NOMO-1 treated with DMSO at 0.1 percent for 48 hours (cell line): ENCODE results near the gene LYSMD2.

ENCODE experiments used
- DNase-seq: peaks from one replicate; lab custom pipeline; 2025; ENCODE audit not compliant: unreplicated experiment; lab: John Stamatoyannopoulos, UW

LYSMD2 gene

DNA sequence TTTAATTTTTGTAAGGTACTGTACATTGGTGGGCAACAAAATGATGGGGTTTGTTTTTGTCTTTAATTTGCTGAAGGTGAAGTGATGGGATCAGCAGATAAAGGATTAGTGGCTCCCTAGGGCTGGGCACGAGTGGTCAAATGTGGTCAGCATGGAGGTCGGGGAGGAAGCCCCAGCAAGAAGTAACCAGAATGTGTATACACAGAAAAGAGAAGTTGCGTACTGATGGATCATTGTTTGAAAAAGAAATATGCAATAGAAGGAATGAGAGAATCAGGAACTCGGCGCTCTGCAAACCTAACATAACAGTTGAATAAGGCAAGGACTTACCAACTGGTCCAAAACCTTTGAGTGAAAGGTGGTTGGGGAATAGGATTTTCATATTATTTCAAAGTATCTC lies 15.4 kb upstream of the LYSMD2 start:
- peak; percentile 59 for DNase-seq

DNA sequence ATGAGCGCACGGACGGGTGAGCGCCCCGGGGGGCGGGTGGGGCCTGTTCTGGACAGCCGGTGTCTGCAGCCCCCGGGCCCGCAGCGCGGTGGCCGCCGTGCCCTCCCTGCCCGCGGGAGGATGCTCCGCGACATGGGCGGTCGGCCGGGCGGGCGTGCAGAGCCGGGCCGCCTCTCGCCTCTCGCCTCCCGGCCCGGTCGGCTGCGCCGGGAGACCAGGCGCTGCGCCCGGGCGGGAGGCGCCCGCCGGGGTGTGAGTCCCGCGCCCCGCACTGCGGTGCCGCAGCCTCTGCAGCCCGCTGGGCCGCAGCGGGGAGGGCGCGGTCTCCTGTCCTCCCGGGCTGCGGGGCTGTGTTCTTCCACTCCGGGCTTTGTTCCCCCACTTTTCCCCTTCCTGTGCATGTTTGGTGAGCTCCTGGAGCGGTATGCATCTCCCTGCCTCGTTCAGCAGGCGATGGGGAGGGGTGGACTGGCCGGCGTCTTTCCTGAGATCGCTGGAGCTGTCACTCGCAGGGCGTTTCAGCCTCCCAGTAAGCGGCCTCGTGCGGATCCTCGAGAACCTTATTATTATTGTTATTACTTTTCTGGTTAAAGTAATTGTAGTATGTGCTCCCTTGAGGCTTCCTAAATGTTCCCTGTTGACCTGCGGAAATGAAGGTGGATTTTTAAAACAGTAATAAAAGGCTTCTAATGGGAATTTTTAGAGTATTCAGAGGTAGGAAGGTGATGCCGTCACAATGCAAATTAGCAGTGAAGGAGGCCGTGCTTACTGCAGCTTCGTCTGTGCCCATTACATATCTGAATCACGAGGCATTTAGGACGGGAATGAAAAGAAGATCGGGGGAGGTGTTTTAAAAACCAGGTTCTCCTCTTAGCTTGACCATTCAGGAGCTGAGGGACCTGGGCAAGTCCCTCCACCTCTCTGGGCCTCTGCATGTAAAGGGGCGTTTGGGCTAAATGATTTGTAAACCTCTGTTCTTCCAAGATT lies 14.5 kb upstream of the LYSMD2 start:
- DNase-seq = no peak

DNA sequence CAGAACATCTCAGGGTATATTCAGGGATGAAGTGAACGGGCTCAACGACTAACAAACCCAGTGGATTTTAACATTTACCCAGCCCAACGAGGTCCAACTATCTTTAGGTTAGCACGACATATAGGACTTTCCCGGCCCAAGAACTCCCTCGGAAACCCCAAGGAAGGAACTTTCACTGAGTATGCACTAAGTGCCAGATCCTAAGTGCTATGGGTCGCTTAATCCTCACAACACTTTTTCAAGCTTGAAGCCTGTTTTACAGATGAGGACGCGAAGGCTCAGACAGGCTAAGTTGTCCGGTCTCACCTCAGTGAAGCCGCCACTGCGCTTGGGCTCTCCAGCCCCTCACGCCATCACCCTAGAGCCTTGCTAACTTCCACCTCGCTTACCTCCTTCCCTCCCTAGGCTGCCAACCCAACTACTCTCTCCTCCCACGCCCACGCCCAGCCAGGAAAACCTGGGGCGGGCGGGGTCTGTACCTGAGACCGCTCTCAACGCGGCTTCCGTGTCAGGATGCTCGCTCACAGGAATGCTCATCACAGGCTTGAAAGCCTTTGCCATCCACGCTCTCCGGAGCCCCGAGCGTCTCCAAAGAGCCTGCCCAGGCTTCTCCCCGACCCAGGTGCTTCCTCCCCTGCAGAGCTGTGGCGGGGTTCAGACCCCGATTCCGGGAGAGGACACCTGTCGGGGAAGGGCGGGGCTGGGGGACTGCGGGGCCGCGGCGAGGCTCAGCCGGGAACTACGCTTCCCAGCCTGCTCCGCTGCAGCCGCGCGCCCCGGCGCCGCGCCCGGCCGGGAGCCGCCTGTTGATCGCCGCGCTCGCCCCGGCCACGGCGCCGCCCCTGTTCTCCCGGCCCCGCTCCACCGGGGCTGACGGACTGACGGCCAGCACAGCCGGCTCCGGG lies 13.6 kb upstream of the LYSMD2 start, which contains the start of gene TMOD2:
TMOD2 (plus strand) TSS at position 806 of the 905 bp plus-strand sequence. CDS start 14,845 bp downstream, outside the sequence.
- DNase-seq = no peak

- DNase-seq = no peak
Observed at GRCh38 chr15:51750186-51750585, 12.7 kb upstream of the LYSMD2 start.

- no peak for DNase-seq
Observed at GRCh38 chr15:51749307-51749706, 11.9 kb upstream of the LYSMD2 start.

- DNase-seq = no peak
Observed at GRCh38 chr15:51739061-51739712, 1.7 kb upstream of the LYSMD2 start.

DNA sequence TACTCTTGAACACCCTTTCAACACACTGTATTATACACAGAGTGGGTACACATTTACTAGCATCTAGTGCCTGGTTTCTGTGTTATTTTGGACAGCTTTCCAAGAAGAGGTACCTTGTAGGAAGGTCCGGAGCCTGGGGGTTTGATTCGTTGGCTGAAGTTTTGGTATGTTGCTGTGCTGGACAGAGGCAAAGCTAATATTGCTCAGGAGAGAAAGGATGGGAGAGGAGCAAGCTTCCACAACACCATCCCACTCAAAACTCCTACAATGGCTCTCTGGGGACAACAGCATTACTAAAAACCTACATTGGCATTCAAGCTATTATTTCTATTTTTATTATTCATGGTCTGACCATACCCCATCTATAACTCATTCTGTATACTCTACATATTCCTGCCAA lies 1.1 kb upstream of the LYSMD2 start:
- DNase-seq = no peak

GRCh38 chr15:51736751-51737521 lies 519 bp downstream of the LYSMD2 start:
- peak; percentile 45 for DNase-seq

GRCh38 chr15:51736069-51736468 lies 1.4 kb downstream of the LYSMD2 start:
- DNase-seq = peak; percentile 35

- no peak for DNase-seq
Observed at GRCh38 chr15:51735228-51736010, 2.0 kb downstream of the LYSMD2 start.

GRCh38 chr15:51732646-51733045 lies 4.8 kb downstream of the LYSMD2 start:
- DNase-seq = no peak

GRCh38 chr15:51731549-51732267 lies 5.7 kb downstream of the LYSMD2 start:
- peak; percentile 96 for DNase-seq

DNA sequence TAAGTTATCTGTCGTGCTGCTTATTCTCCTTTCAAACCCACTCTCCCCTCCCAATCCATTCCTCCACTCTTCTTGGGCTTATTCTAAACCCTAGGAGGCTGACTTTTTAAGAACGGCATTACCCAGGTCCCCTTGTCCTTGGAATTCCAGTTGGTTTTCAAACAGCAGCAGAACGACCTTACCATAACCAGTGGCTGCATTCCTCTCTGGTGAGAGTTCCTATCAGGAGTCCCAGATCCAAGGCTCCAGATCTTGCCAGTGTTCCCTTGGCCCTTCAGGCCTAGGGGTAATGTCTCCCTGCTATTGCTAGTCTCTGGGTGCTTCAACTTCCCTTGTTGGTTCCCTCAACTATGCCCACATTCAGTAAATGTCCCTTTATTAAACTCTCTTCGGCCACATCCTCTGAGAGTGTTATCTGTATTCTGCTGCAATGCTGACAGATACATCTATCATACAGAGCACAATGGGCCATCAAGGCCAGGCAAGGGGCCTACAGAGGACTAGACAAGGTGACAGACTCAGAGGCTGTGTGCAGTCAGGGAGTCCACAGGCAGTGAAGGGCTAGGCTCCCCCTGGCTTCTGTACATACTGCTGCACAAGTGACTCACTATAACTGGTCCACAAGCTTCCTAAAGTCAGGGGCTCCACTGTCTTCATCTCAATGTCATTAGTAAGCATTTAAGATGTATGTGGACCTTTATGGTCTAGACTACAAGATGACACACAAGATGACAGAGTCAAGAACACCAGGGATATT lies 10.1 kb downstream of the LYSMD2 start:
- DNase-seq = no peak

GRCh38 chr15:51726302-51727073 lies 11.0 kb downstream of the LYSMD2 start:
- no peak for DNase-seq

DNA sequence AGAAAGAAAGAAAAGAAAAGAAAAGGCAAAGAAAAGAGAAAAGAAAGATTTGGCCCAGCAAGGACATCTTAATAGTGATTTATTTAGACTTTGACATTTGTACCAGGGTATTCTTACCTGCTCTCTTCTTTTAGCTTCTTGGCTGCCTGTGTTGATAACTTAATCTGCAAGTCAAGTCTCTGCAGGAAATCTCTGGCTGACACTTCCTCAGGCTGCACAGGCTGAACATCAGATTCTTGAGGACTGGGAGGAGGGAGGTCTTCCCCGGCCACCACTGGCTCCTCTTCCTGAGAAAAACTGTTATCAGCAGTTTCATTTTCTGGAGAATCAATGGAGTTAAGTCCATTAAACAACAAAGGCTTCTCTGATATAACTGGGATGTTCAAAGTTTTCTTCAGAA lies 12.8 kb downstream of the LYSMD2 start:
- no peak for DNase-seq

GRCh38 chr15:51724199-51724598 lies 13.3 kb downstream of the LYSMD2 start:
- DNase-seq = no peak

DNA sequence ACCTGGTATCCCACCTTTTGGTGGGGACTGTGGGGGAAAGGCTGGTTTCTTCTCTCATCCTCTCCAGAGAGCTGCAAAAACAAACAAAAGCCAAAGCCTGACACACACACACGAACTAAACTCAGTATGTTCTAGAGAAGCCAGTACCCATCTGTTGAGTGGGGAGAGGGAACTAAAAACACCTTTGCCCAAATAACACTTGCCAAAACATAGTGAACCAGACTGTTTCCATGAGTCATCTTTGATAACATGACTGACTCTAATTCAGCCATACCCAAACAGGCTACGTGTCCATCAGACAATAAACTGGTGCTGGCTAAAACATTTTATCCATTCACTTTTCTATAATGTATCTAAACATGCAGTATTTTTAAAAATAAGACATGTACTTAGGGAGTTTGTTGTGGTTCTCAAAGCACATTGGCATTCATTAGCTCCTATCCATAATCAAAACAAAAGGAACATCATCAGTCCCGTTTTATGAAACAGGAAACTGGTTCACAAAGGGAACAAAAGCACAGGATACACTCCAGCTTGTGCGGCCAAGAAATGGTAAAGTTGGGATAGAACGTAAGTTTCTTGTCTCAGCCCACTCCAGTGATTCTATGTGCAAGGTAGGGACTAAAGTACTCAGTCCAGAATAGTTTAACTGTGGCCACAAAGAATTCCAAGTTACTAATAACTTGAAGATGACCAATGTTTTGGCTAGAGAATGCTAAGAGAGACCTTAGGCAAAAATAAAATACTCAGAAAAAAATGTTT lies 16.1 kb downstream of the LYSMD2 start:
- no peak for DNase-seq
